ENCODE results near the gene BRD1.

- no peak for TF ChIP-seq CTCF (IDR thresholded peaks at IDR 0.05)
- no peak for TF ChIP-seq POLR2A (IDR thresholded peaks at IDR 0.05)
Measured at GRCh38 chr22:49814856-49815255, 12.8 kb downstream of the BRD1 start.

Measured in sigmoid colon (tissue), 3 donors.